Astrocyte (in vitro differentiated cells and primary cell): ENCODE data around the gene PLCL2.

Source experiments
- CTCF ChIP-seq: IDR thresholded peaks from 2 replicates; pipeline ENCODE4 v1.5.1; 2011; ENCODE audit warnings: low read depth, mild to moderate bottlenecking, inconsistent platforms, low read length, moderate library complexity; ENCODE audit not compliant: insufficient read depth
- EZH2 ChIP-seq: IDR thresholded peaks from 2 replicates; pipeline ENCODE4 v1.6.1; 2012; ENCODE audit warnings: mild to moderate bottlenecking, low read length, inconsistent platforms; ENCODE audit not compliant: insufficient read depth

- TF ChIP-seq CTCF (no peak), EZH2 (no peak)
Measured at GRCh38 chr3:16945330-16945729, 60.6 kb downstream of the PLCL2 start.
